ENCODE measurements around the gene GRK5.

GRK5 gene

GRCh38 chr10:119447421-119447820 is 240.1 kb downstream of the GRK5 start:
- H3K4me2 ChIP-seq (ENCODE audit: low read length): no peak overlapping the region
- H3K9me2 ChIP-seq (replicated peaks; ENCODE audit: control insufficient read depth, low read length): no peaks in the 10 kb centered on the region
- no peaks in the 10 kb centered on the region for H3K9me3 ChIP-seq (ENCODE audit: control insufficient read depth, insufficient read depth, low read length)
- TF ChIP-seq, protein P1, sequence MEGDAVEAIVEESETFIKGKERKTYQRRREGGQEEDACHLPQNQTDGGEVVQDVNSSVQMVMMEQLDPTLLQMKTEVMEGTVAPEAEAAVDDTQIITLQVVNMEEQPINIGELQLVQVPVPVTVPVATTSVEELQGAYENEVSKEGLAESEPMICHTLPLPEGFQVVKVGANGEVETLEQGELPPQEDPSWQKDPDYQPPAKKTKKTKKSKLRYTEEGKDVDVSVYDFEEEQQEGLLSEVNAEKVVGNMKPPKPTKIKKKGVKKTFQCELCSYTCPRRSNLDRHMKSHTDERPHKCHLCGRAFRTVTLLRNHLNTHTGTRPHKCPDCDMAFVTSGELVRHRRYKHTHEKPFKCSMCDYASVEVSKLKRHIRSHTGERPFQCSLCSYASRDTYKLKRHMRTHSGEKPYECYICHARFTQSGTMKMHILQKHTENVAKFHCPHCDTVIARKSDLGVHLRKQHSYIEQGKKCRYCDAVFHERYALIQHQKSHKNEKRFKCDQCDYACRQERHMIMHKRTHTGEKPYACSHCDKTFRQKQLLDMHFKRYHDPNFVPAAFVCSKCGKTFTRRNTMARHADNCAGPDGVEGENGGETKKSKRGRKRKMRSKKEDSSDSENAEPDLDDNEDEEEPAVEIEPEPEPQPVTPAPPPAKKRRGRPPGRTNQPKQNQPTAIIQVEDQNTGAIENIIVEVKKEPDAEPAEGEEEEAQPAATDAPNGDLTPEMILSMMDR (IDR thresholded peaks at IDR 0.05; ENCODE audit: low read depth, low read length, poor library complexity, severe bottlenecking): no peak
- TF ChIP-seq EZH2phosphoT487 (IDR thresholded peaks at IDR 0.05; ENCODE audit: borderline replicate concordance, low read length): no peak
- no peaks in the 10 kb centered on the region for H3K79me2 ChIP-seq (ENCODE audit: control insufficient read depth, low read length)
- peaks cover 27% of the 10 kb centered on the region for H3K4me1 ChIP-seq (ENCODE audit: control insufficient read depth, low read length)
- H3K4me3 ChIP-seq (ENCODE audit: low read length): no peak overlapping the region
- no peaks in the 10 kb centered on the region for H3F3A ChIP-seq (ENCODE audit: control insufficient read depth, insufficient read depth)
- H4K20me1 ChIP-seq (ENCODE audit: control insufficient read depth, insufficient read depth, low read depth, low read length): no peaks in the 10 kb centered on the region
- H3K27ac ChIP-seq (ENCODE audit: low read depth, low read length): no peak overlapping the region
- no peaks in the 10 kb centered on the region for H3K27me3 ChIP-seq (ENCODE audit: control insufficient read depth, low read length)
- no peaks in the 10 kb centered on the region for H3K36me3 ChIP-seq (ENCODE audit: control insufficient read depth, low read length)

DNA sequence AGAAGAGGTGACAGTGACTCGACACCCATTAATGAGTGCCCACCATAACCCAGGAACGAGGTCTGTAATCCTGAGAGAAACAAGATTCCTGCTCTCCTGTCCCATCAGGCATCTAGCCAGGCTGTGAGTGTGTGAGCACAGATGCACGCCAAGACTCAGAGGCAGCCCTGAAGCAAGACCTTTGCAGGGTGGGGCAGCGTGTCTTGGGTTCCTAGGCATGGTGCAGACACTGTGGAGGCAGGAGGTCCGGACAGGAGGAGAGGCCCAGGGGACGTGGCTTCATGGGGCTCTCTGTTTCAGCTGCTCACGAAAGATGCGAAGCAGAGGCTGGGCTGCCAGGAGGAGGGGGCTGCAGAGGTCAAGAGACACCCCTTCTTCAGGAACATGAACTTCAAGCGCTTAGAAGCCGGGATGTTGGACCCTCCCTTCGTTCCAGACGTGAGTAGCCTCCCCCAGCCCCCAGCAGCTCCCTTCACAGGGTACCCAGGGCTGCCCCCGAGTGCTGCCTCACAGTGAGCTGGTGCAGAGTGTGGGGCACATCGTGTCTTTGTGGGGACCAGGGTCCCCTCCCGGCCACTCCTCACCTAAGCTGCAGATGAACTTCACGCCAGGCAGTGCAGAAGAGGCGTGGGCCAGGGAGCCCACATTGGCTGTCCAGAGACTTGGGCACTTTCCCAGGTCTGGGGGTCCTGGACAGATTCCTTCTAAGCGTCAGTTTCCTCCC is 240.6 kb downstream of the GRK5 start:
- Histone ChIP-seq H3K27ac (ENCODE audit: low read depth, low read length) (no peak overlapping the region), H3K27me3 (ENCODE audit: control insufficient read depth, low read length) (no peaks in the 10 kb centered on the region), H3K9me3 (ENCODE audit: control insufficient read depth, insufficient read depth, low read length) (no peaks in the 10 kb centered on the region), H3K4me3 (ENCODE audit: low read length) (no peak overlapping the region), H3F3A (ENCODE audit: control insufficient read depth, insufficient read depth) (no peaks in the 10 kb centered on the region), H3K4me1 (ENCODE audit: control insufficient read depth, low read length) (peaks cover 21% of the 10 kb centered on the region), H3K4me2 (ENCODE audit: low read length) (no peak overlapping the region), H3K9me2 (replicated peaks; ENCODE audit: control insufficient read depth, low read length) (no peaks in the 10 kb centered on the region), H3K36me3 (ENCODE audit: control insufficient read depth, low read length) (no peaks in the 10 kb centered on the region), H3K79me2 (ENCODE audit: control insufficient read depth, low read length) (no peaks in the 10 kb centered on the region), H4K20me1 (ENCODE audit: control insufficient read depth, insufficient read depth, low read depth, low read length) (no peaks in the 10 kb centered on the region)
- TF ChIP-seq, protein P1 (IDR thresholded peaks at IDR 0.05; ENCODE audit: low read depth, low read length, poor library complexity, severe bottlenecking): no peak
- TF ChIP-seq EZH2phosphoT487 (IDR thresholded peaks at IDR 0.05; ENCODE audit: borderline replicate concordance, low read length): no peak

DNA sequence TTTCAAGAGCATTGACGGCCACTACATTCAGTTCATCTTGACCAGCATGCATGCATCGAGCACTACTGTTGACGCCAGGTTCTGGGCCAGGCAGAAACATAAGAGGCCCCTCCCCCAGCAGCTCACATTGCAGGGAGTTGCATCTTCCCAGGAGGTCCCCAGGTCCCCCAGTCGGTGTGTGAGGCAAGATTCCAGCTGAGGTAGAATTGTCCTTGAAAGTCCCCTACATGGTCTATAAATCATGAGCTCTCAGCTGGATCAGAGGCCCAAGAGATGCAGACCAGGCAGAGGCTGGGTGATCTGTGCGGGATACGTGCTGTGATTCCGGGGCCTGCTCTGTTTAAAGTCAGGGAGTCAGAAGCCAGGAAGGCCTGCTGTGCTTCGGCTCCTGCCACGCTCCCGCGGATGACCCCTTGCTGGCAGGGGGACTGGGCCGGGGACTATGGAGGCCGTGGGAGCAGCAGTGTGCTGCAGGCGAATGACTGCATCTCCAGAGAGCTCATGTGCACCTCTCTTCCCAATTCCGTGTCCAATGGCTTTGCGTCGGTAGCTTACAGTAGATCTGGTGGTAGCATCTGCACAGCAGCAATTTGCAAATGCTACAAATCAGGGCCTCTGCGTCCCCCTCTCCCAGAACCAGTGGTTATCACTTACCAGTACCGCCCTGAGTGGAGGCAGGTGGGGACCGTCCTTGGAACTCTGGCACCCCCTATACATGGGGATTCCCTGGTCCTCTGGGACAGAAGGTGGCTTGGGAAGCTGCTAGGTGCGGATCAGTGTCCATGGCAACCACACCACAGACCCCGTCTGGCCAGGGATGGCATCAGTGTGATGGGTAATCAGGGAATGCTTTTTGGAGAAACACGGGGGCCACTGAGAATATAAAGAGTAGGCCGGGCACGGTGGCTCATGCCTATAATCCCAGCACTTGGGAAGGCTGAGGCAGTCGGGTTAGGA is 241.5 kb downstream of the GRK5 start:
- H3K79me2 ChIP-seq (ENCODE audit: control insufficient read depth, low read length): no peaks in the 10 kb centered on the region
- H3K36me3 ChIP-seq (ENCODE audit: control insufficient read depth, low read length): no peaks in the 10 kb centered on the region
- no peaks in the 10 kb centered on the region for H3K27me3 ChIP-seq (ENCODE audit: control insufficient read depth, low read length)
- H3F3A ChIP-seq (ENCODE audit: control insufficient read depth, insufficient read depth): no peaks in the 10 kb centered on the region
- H4K20me1 ChIP-seq (ENCODE audit: control insufficient read depth, insufficient read depth, low read depth, low read length): no peaks in the 10 kb centered on the region
- no peaks in the 10 kb centered on the region for H3K9me2 ChIP-seq (replicated peaks; ENCODE audit: control insufficient read depth, low read length)
- H3K4me1 ChIP-seq (ENCODE audit: control insufficient read depth, low read length): peaks cover 15% of the 10 kb centered on the region
- H3K9me3 ChIP-seq (ENCODE audit: control insufficient read depth, insufficient read depth, low read length): no peaks in the 10 kb centered on the region
- H3K4me2 ChIP-seq (ENCODE audit: low read length): peak overlapping the region; percentile 40; the same call in 1 of the 2 replicates
- H3K4me3 ChIP-seq (ENCODE audit: low read length): no peak overlapping the region
- no peak for TF ChIP-seq EZH2phosphoT487 (IDR thresholded peaks at IDR 0.05; ENCODE audit: borderline replicate concordance, low read length)
- TF ChIP-seq, protein P1 (IDR thresholded peaks at IDR 0.05; ENCODE audit: low read depth, low read length, poor library complexity, severe bottlenecking): no peak
- H3K27ac ChIP-seq (ENCODE audit: low read depth, low read length): no peak overlapping the region
